Measurements from ENCODE around the gene C6orf89.
A peak's percentile ranks its signal among the peaks of the same experiment; 100 is the strongest.

C6orf89 gene

GRCh38 chr6:36976007-36976264 lies 90.2 kb downstream of the C6orf89 start:
- Histone ChIP-seq H4K20me1 (ENCODE audit: insufficient read depth) (no peaks in the 10 kb centered on the region), H3K9ac (no peak overlapping the region), H2AFZ (ENCODE audit: low read depth) (no peak overlapping the region), H3K27me3 (ENCODE audit: insufficient read depth, low read depth) (no peaks in the 10 kb centered on the region), H3K4me1 (ENCODE audit: low read depth, poor library complexity, severe bottlenecking) (no peaks in the 10 kb centered on the region), H3K79me2 (ENCODE audit: insufficient read depth, low read depth) (peaks cover 8% of the 10 kb centered on the region; the same call in 1 of the 2 replicates), H3K4me2 (no peak overlapping the region), H3K27ac (no peak overlapping the region), H3K4me3 (IDR thresholded peaks at IDR 0.05; ENCODE audit: insufficient read depth, low read depth, low read length) (no peak overlapping the region), H3K36me3 (ENCODE audit: insufficient read depth) (peaks cover 9% of the 10 kb centered on the region; the same call in 1 of the 2 replicates)
- TF ChIP-seq, protein P1, sequence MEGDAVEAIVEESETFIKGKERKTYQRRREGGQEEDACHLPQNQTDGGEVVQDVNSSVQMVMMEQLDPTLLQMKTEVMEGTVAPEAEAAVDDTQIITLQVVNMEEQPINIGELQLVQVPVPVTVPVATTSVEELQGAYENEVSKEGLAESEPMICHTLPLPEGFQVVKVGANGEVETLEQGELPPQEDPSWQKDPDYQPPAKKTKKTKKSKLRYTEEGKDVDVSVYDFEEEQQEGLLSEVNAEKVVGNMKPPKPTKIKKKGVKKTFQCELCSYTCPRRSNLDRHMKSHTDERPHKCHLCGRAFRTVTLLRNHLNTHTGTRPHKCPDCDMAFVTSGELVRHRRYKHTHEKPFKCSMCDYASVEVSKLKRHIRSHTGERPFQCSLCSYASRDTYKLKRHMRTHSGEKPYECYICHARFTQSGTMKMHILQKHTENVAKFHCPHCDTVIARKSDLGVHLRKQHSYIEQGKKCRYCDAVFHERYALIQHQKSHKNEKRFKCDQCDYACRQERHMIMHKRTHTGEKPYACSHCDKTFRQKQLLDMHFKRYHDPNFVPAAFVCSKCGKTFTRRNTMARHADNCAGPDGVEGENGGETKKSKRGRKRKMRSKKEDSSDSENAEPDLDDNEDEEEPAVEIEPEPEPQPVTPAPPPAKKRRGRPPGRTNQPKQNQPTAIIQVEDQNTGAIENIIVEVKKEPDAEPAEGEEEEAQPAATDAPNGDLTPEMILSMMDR (conservative IDR thresholded peaks at IDR 0.05; ENCODE audit: low read depth, low read length), result no peak

- Histone ChIP-seq H3K79me2 (ENCODE audit: insufficient read depth, low read depth) (peaks cover 13% of the 10 kb centered on the region; the same call in 1 of the 2 replicates), H3K27me3 (ENCODE audit: insufficient read depth, low read depth) (no peaks in the 10 kb centered on the region), H3K36me3 (ENCODE audit: insufficient read depth) (peaks cover 9% of the 10 kb centered on the region; the same call in 1 of the 2 replicates)
Measured at GRCh38 chr6:36976509-36976908, 90.8 kb downstream of the C6orf89 start.

DNA sequence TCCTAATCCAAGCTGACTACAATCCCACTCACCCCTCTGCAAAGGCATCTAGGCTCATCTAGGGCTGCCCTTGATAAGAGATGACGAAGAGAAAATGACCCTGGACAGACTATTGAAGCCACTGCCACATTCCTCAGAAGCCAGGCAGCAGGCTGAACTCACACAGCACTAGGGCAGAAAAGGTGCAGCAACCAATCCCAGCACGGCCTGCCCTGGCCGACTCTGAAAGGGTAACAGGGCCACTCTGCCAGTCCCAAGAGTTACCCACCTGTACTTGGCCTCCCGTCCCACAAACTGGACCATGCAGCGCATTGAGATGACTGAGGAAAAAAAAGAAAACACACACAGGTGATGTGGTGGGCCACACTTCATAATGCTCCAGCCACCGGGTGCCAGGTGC lies 91.2 kb downstream of the C6orf89 start:
- H3K36me3 ChIP-seq (ENCODE audit: insufficient read depth), result peaks cover 9% of the 10 kb centered on the region; the same call in 1 of the 2 replicates
- H2AFZ ChIP-seq (ENCODE audit: low read depth), result no peak overlapping the region
- no peaks in the 10 kb centered on the region for H3K27me3 ChIP-seq (ENCODE audit: insufficient read depth, low read depth)
- H3K27ac ChIP-seq, result no peak overlapping the region
- H3K4me3 ChIP-seq (IDR thresholded peaks at IDR 0.05; ENCODE audit: insufficient read depth, low read depth, low read length), result no peak overlapping the region
- no peak overlapping the region for H3K9ac ChIP-seq
- TF ChIP-seq, protein P1 (conservative IDR thresholded peaks at IDR 0.05; ENCODE audit: low read depth, low read length), result no peak
- H3K4me1 ChIP-seq (ENCODE audit: low read depth, poor library complexity, severe bottlenecking), result no peaks in the 10 kb centered on the region
- peaks cover 17% of the 10 kb centered on the region; the same call in 1 of the 2 replicates for H3K79me2 ChIP-seq (ENCODE audit: insufficient read depth, low read depth)
- H3K4me2 ChIP-seq, result no peak overlapping the region
- H4K20me1 ChIP-seq (ENCODE audit: insufficient read depth), result no peaks in the 10 kb centered on the region

More at GRCh38 chr6:36976509-36976908, 90.8 kb downstream of the C6orf89 start:
- Histone ChIP-seq H3K4me1 (ENCODE audit: low read depth, poor library complexity, severe bottlenecking) (no peaks in the 10 kb centered on the region), H4K20me1 (ENCODE audit: insufficient read depth) (no peaks in the 10 kb centered on the region), H2AFZ (ENCODE audit: low read depth) (no peak overlapping the region), H3K9ac (no peak overlapping the region), H3K27ac (no peak overlapping the region), H3K4me2 (no peak overlapping the region), H3K4me3 (IDR thresholded peaks at IDR 0.05; ENCODE audit: insufficient read depth, low read depth, low read length) (no peak overlapping the region)
- TF ChIP-seq, protein P1 (conservative IDR thresholded peaks at IDR 0.05; ENCODE audit: low read depth, low read length), result no peak

- no peaks in the 10 kb centered on the region for H3K4me1 ChIP-seq (ENCODE audit: low read depth, poor library complexity, severe bottlenecking)
Measured at GRCh38 chr6:36977470-36977941, 91.8 kb downstream of the C6orf89 start.

More at GRCh38 chr6:36977470-36977941, 91.8 kb downstream of the C6orf89 start:
- Histone ChIP-seq H3K79me2 (ENCODE audit: insufficient read depth, low read depth) (peaks cover 19% of the 10 kb centered on the region; the same call in 1 of the 2 replicates), H3K27me3 (ENCODE audit: insufficient read depth, low read depth) (no peaks in the 10 kb centered on the region), H3K4me2 (no peak overlapping the region), H3K27ac (no peak overlapping the region), H2AFZ (ENCODE audit: low read depth) (no peak overlapping the region), H3K4me3 (IDR thresholded peaks at IDR 0.05; ENCODE audit: insufficient read depth, low read depth, low read length) (no peak overlapping the region), H3K9ac (no peak overlapping the region), H3K36me3 (ENCODE audit: insufficient read depth) (peaks cover 9% of the 10 kb centered on the region; the same call in 1 of the 2 replicates), H4K20me1 (ENCODE audit: insufficient read depth) (0 out of 2 replicates have a peak, but pooled peaks cover 2% of the 10 kb centered on the region)
- TF ChIP-seq, protein P1 (conservative IDR thresholded peaks at IDR 0.05; ENCODE audit: low read depth, low read length), result 0 out of 2 replicates have a peak, but pooled peaks have one; percentile 9
